Bronchial epithelial cell (primary cell): ENCODE results near the gene BTBD19. TPM values are rescaled to one million over a fixed set of nuclear protein-coding genes. Genes with fewer than 3 reads are reported as not detected.
"Not testable (repeated sequence)": the region's sequence is repeated elsewhere in the genome, so short reads cannot be mapped to it uniquely, and the experiment has no call there.

Experiments used
- DNase-seq: peaks from one replicate; pipeline ENCODE4 v3.0.0-alpha.2; 2010; ENCODE audit warnings: low read depth
- FAIRE-seq: peaks from 2 replicates; lab custom pipeline; 2011; peaks lifted over from hg19 to GRCh38; lab: Jason Lieb, UNC
- H3K27me3 ChIP-seq: 2 replicates; pipeline ENCODE4 v1.5.1; 2011; ENCODE audit warnings: low read length; ENCODE audit not compliant: control insufficient read depth, insufficient read depth
- H3K36me3 ChIP-seq: 2 replicates; pipeline ENCODE4 v1.5.1; 2011; ENCODE audit warnings: low read length; ENCODE audit not compliant: control insufficient read depth, insufficient read depth
- H3K4me3 ChIP-seq: 2 replicates; pipeline ENCODE4 v1.5.1; 2011; ENCODE audit warnings: mild to moderate bottlenecking, low read depth, low read length, control low read depth
- total RNA-seq: library from RNA; depleted of rRNA; stranded (reverse); fragments of >200 nt; gene quantifications from 2 replicates; pipeline ENCODE4 v1.2.1, GENCODE V29; 2014
- TF ChIP-seq, protein P1 (sequence below): IDR thresholded peaks from 2 replicates; pipeline ENCODE4 v1.5.1; 2011; ENCODE audit warnings: mild to moderate bottlenecking, moderate library complexity, low read length, control low read depth, inconsistent platforms; ENCODE audit not compliant: insufficient read depth, severe bottlenecking

BTBD19 gene
- total RNA-seq, 1 donor from 2014 or later, result 0.53 TPM

DNA sequence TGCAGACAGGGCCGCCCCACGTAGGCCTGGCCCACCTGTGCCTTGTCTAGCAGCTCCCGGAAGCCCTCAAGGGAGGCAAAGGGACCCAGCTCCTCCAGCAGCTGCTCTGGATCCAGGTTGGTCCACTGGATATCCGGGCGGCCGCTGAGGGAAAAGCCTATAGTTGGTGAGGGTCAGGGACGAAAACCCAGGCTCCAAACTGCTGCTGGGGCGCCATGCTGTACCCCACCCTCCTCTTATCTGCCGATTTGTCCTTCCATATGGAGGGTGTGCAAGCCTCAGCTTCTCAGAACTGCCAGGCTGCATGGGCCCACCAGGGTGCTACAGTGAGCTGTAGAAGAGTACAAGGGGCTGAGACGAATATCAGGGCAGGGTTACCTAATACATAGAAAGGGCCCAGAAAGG lies 22.6 kb downstream of the BTBD19 start:
- DNase-seq, result no peak
- Histone ChIP-seq H3K36me3 (no peaks in the 10 kb centered on the region), H3K4me3 (no peak overlapping the region), H3K27me3 (no peaks in the 10 kb centered on the region)
- TF ChIP-seq, protein P1, sequence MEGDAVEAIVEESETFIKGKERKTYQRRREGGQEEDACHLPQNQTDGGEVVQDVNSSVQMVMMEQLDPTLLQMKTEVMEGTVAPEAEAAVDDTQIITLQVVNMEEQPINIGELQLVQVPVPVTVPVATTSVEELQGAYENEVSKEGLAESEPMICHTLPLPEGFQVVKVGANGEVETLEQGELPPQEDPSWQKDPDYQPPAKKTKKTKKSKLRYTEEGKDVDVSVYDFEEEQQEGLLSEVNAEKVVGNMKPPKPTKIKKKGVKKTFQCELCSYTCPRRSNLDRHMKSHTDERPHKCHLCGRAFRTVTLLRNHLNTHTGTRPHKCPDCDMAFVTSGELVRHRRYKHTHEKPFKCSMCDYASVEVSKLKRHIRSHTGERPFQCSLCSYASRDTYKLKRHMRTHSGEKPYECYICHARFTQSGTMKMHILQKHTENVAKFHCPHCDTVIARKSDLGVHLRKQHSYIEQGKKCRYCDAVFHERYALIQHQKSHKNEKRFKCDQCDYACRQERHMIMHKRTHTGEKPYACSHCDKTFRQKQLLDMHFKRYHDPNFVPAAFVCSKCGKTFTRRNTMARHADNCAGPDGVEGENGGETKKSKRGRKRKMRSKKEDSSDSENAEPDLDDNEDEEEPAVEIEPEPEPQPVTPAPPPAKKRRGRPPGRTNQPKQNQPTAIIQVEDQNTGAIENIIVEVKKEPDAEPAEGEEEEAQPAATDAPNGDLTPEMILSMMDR, result no peak
- no peak for FAIRE-seq

DNA sequence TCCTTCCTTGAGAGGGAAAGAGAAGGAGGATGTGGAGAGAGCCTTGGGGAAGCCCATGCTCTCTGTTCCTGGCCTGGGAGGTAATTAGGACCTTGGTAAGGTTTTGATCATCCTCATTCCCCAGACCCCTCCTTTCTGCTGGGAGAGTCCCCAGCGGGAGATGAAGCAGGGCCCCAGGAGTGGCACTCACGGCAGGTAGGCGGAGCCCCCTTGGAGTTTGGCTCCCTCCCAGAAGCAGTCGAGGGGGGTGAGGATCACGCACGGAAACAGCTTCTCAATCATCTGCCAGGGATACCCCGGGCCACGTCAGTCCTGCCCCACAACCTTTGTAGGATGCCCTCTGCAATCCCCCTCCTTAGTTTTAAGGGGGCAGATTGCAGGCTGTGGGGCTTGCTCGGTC lies 23.2 kb downstream of the BTBD19 start:
- H3K27me3 ChIP-seq, result no peaks in the 10 kb centered on the region
- no peak for FAIRE-seq
- no peak overlapping the region for H3K4me3 ChIP-seq

DNA sequence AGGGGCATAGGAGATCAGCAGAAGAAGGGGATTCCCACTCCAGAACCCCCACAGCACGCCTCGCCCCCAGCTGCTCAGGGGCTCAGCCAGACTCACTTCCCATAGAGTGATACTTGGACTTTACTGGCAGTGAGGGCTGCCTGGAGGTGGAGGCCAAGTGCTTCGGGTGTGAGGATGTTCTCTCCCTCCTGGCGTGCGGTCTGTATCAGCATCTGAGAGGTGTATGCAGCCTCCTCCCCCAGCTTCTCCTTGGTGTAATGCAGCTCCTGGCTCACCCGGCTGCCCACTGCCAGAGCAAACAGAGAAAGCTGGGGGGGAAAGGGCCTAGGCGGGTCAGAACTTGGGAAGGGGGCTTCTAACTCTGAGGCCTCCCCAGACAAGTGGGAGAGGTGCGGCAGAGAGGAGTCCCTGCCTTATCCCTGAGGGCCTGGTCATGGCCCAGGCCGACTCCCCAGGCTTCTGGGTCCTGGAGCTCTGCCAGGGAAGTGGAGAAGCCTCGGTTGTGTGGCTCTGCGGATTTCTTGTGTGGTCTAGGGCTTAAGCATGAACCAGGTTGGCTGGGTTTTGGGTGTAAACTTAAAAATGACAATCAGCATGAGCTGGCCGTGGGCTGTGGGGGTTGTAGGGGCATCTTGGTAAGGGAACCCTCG lies 23.9 kb downstream of the BTBD19 start:
- no peaks in the 10 kb centered on the region for H3K36me3 ChIP-seq
- no peak for DNase-seq
- FAIRE-seq, result no peak

More for the DNA sequence above, 23.2 kb downstream of the BTBD19 start:
- no peak for DNase-seq
- TF ChIP-seq, protein P1, result no peak
- no peaks in the 10 kb centered on the region for H3K36me3 ChIP-seq

DNA sequence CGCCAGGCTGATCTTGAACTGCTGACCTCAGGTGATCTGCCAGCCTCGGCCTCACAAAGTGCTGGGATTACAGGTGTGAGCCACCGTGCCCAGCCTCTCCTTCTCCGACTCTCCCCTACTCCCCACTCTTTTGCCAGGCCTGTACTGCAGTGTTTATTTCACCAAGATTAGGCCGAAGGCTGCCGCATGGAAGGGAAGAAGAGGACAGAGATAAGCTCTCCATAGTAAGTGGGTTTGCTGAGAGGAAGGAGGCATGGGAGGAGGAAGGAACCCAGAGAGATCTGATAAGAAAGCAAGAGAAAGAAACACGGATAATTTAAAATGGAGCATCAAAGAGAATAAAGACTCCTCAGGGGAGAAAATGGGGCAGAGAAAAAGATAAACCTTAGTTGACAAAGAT lies 26.0 kb downstream of the BTBD19 start:
- FAIRE-seq (no peak), DNase-seq (no peak)
- Histone ChIP-seq H3K36me3 (no peaks in the 10 kb centered on the region), H3K4me3 (no peak overlapping the region), H3K27me3 (no peaks in the 10 kb centered on the region)
- TF ChIP-seq, protein P1, result no peak

More for the DNA sequence above, 23.9 kb downstream of the BTBD19 start:
- Histone ChIP-seq H3K4me3 (no peak overlapping the region), H3K27me3 (no peaks in the 10 kb centered on the region)
- TF ChIP-seq, protein P1, result no peak

DNA sequence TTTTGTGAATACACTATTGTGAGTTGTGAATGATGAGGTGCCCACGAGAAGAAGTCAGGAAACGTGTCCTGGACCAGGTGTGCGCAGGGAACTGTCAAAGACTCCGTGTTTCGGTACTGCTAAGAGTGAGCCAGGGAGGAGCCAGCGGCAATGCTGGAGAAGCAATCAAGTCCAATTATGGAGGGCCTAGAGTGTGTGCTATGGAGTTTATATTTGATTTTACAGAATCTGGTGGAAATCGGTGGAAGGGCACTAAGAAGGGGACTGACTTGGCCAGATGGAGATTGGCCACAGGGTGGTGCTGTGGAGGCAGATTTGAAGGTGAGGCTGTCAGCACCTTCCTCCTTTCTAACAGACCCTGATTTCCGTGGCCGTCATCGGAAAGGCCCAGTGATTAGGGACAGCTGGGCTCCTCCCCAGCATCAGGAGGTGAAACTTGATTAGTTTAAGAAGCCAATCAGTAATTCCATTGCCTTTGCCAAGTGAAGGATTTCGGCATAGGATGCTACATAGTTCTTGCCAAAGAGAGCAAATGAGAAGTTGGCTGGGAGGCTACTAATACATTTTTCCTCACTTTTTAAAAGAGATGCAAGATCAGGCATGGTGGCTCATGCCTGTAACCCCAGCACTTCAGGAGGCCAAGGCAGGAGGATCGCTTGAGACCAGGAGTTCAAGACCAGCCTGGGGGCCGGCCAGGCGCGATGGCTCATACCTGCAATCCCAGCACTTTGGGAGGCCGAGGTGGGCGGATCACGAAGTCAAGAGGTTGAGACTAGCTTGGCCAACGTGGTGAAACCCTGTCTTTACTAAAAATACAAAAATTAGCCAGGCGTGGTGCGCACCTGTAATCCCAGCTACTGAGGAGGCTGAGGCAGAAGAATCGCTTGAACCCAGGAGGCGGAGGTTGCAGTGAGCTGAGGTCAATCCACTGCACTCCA lies 27.7 kb downstream of the BTBD19 start:
- Histone ChIP-seq H3K4me3 (no peak overlapping the region), H3K36me3 (no peaks in the 10 kb centered on the region), H3K27me3 (no peaks in the 10 kb centered on the region)
- no peak for FAIRE-seq
- TF ChIP-seq, protein P1, result peak; percentile 86
- DNase-seq, result peak; percentile 79

DNA sequence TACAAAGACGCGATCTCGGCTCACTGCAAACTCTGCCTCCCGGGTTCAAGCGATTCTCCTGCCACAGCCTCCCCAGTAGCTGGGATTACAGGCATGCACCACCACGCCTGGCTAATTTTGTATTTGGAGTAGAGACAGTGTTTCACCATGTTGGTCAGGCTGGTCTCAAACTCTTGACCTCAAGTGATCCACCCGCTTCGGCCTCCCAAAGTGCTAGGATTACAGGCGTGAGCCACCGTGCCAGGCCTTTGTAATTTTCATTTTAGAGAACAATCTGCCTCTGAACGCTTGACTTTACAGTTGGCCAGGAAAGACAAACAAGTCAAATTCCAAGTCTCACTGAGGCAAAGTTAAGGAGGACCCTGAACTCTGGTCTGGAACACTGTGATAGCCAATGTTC lies 30.0 kb downstream of the BTBD19 start:
- not testable (repeated sequence) for DNase-seq, H3K36me3 ChIP-seq, H3K27me3 ChIP-seq, H3K4me3 ChIP-seq, FAIRE-seq
